ENCODE data around the gene HRC. TPM values are rescaled to one million over a fixed set of nuclear protein-coding genes. Genes with fewer than 3 reads are reported as not detected.

The HRC gene
- total and polyA plus RNA-seq, 2 of the 8 experiments (the other 6 are each of a cell fraction or from before 2014, with no cell fraction given) = 2.3 to 2.6 TPM

DNA sequence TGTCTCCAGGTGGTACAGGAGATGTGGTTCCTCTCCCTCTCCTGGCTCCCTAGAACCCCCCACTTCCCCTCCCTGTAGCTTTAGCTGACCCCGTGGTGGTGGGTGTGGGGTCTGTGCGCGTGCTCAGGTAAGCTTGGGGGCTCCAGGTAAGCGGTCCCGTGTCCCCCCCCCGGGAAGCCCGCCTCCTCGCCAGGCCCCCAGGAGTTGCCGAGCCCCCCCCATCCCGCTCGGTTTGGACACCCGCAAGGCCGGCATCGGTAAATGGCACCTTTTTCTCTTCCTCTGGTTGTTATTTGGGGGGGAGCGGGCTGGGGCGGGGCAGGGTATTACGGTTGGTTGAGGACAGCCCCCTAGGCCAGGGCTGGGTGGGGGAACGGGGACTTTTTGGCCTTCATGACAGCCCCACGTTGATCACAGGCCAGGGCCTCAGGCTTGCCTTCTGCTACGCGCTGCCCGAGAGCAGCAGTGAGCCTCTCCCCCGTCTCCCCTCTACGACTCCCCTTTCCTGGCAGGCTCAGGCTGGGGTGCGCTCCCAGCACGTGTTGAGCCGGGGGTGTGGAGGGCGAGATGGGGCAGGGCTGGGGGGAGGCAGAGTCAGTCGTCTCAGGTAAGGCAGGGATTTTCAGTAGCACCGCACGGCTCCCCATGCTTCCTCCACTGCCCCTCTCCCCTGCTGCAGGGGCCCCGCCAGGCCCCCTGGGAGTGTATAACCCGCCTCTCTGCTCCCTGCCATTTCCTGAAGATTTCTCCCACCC, 51.7 kb downstream of the HRC start (continued):
- TF ChIP-seq, protein P1, sequence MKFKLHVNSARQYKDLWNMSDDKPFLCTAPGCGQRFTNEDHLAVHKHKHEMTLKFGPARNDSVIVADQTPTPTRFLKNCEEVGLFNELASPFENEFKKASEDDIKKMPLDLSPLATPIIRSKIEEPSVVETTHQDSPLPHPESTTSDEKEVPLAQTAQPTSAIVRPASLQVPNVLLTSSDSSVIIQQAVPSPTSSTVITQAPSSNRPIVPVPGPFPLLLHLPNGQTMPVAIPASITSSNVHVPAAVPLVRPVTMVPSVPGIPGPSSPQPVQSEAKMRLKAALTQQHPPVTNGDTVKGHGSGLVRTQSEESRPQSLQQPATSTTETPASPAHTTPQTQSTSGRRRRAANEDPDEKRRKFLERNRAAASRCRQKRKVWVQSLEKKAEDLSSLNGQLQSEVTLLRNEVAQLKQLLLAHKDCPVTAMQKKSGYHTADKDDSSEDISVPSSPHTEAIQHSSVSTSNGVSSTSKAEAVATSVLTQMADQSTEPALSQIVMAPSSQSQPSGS (IDR thresholded peaks at IDR 0.05; ENCODE audit: low read length) = no peak

Measured in H1 (cell line).